SU-DHL-6 (cell line): Measurements from ENCODE around the gene SLC9C1.
A peak's percentile ranks its signal among the peaks of the same experiment; 100 is the strongest.

Experiments
- H2AFZ ChIP-seq: fragments of 200-600 bp; sonication (generic); 2 replicates; pipeline ENCODE4 v1.6.1; 2014; ENCODE audit warnings: low read depth, mild to moderate bottlenecking, moderate library complexity, mixed read lengths, antibody characterized with exemption, low read length; ENCODE audit not compliant: severe bottlenecking
- H3F3A ChIP-seq: fragments of 200-600 bp; shearing (Covaris generic); 2 replicates; pipeline ENCODE4 v1.6.0; 2016; ENCODE audit warnings: antibody characterized with exemption, mild to moderate bottlenecking; ENCODE audit not compliant: insufficient read depth
- H3K27ac ChIP-seq: fragments of 200-600 bp; sonication (generic); 2 replicates; pipeline ENCODE4 v1.5.1; 2016; ENCODE audit warnings: low read depth, mild to moderate bottlenecking, low read length, moderate library complexity, mixed read lengths
- H3K27me3 ChIP-seq: fragments of 200-600 bp; sonication (generic), shearing (Covaris generic); 2 replicates; pipeline ENCODE4 v1.6.0; 2014; ENCODE audit warnings: mild to moderate bottlenecking, low read length
- H3K36me3 ChIP-seq: fragments of 200-600 bp; sonication (generic); 2 replicates; pipeline ENCODE4 v1.6.1; 2014; ENCODE audit warnings: mild to moderate bottlenecking, low read length, mixed read lengths
- H3K4me2 ChIP-seq: fragments of 300-600, 200-600 bp; shearing (Covaris generic), sonication (generic); 2 replicates; pipeline ENCODE4 v1.6.0; 2014; ENCODE audit warnings: low read length, low read depth, mild to moderate bottlenecking; ENCODE audit not compliant: poor library complexity, severe bottlenecking
- H3K4me3 ChIP-seq: fragments of 200-600 bp; sonication (generic); 2 replicates; pipeline ENCODE4 v1.5.1; 2014; ENCODE audit warnings: antibody characterized with exemption, low read length, mild to moderate bottlenecking, mixed read lengths; ENCODE audit not compliant: insufficient read depth, poor library complexity, severe bottlenecking
- H3K79me2 ChIP-seq: fragments of 200-600 bp; sonication (generic); 2 replicates; pipeline ENCODE4 v1.6.1; 2014; ENCODE audit warnings: mild to moderate bottlenecking, low read length, moderate library complexity; ENCODE audit not compliant: insufficient read depth
- H3K9ac ChIP-seq: fragments of 200-600 bp; sonication (generic); 2 replicates; pipeline ENCODE4 v1.7.0; 2014; ENCODE audit warnings: mild to moderate bottlenecking, low read length
- H3K9me2 ChIP-seq: fragments of 200-600 bp; sonication (generic); replicated peaks from 2 replicates; pipeline ENCODE4 v1.6.1; 2014; ENCODE audit warnings: low read length; ENCODE audit not compliant: insufficient read depth
- H3K9me3 ChIP-seq: fragments of 200-600 bp; sonication (generic); 2 replicates; pipeline ENCODE4 v1.6.1; 2014; ENCODE audit warnings: low read length, mixed read lengths; ENCODE audit not compliant: insufficient read depth
- H4K20me1 ChIP-seq: fragments of 200-600 bp; sonication (generic); 2 replicates; pipeline ENCODE4 v1.6.1; 2014; ENCODE audit warnings: low read depth, mild to moderate bottlenecking, antibody characterized with exemption, low read length, moderate library complexity, mixed read lengths
- EZH2phosphoT487 ChIP-seq: fragments of 200-600 bp; sonication (generic), shearing (Covaris generic); conservative IDR thresholded peaks from 2 replicates; pipeline ENCODE4 v1.6.1; 2018; ENCODE audit warnings: mild to moderate bottlenecking, antibody characterized with exemption, low read length, moderate library complexity, mixed read lengths
- TF ChIP-seq, protein P1 (sequence below): fragments of 200-600 bp; sonication (generic); IDR thresholded peaks from one replicate; pipeline ENCODE4 v1.5.1; 2017; ENCODE audit warnings: antibody characterized with exemption, mild to moderate bottlenecking, low read length, moderate library complexity; ENCODE audit not compliant: insufficient read depth, poor library complexity, severe bottlenecking

Gene SLC9C1

DNA sequence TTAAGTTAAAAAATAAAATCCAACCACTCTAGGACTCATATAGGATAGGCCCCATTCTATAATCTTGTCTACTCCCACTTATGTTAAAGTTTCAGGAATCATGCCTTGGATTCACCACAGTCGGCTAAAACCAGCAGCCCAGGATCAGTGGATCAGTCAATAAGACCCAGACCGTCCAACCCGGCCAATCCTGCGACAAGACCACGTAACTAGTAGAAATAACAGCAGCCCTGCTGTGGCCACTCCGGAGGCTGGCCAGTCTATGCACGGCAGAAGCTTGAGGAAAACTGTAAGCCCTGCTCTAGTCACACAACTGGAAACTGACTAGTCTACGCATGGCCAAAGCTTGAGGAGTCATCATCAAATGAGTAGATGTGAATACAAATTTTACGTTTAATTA, 12.8 kb upstream of the SLC9C1 start:
- Histone ChIP-seq H3K36me3 (no peaks in the 10 kb centered on the region), H3K9me3 (no peaks in the 10 kb centered on the region), H3K4me2 (no peak overlapping the region), H2AFZ (no peak overlapping the region), H3K27me3 (no peaks in the 10 kb centered on the region), H3K27ac (no peak overlapping the region), H4K20me1 (no peaks in the 10 kb centered on the region), H3K9me2 (no peaks in the 10 kb centered on the region), H3K4me3 (no peak overlapping the region), H3K9ac (no peak overlapping the region), H3K79me2 (no peaks in the 10 kb centered on the region), H3F3A (no peaks in the 10 kb centered on the region)
- TF ChIP-seq EZH2phosphoT487 = no peak
- TF ChIP-seq, protein P1, sequence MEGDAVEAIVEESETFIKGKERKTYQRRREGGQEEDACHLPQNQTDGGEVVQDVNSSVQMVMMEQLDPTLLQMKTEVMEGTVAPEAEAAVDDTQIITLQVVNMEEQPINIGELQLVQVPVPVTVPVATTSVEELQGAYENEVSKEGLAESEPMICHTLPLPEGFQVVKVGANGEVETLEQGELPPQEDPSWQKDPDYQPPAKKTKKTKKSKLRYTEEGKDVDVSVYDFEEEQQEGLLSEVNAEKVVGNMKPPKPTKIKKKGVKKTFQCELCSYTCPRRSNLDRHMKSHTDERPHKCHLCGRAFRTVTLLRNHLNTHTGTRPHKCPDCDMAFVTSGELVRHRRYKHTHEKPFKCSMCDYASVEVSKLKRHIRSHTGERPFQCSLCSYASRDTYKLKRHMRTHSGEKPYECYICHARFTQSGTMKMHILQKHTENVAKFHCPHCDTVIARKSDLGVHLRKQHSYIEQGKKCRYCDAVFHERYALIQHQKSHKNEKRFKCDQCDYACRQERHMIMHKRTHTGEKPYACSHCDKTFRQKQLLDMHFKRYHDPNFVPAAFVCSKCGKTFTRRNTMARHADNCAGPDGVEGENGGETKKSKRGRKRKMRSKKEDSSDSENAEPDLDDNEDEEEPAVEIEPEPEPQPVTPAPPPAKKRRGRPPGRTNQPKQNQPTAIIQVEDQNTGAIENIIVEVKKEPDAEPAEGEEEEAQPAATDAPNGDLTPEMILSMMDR = no peak

DNA sequence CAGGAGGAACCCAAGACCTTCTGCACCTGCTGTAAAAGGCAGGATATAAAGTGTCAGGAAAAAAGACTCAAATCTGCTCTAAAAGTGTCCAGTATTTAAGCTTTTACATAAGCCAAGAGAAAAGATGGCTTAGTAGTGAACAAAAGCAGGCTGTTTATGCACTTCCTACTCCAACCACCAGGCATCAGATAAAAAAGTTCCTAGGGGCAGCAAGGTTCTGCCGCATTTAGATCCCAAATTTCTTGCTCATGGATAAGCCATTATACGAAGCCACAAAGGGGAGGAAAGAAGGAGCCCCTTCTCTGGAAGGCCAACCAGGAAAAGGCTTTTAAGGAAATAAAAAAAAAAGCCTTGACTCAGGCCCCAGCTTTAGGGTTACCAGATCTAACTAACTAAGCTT, 10.6 kb upstream of the SLC9C1 start:
- peaks cover 5% of the 10 kb centered on the region; the same call in 1 of the 2 replicates for H3F3A ChIP-seq
- no peak overlapping the region for H3K27ac ChIP-seq
- H3K4me3 ChIP-seq = no peak overlapping the region
- no peaks in the 10 kb centered on the region for H3K9me3 ChIP-seq
- no peaks in the 10 kb centered on the region for H3K79me2 ChIP-seq
- H3K9ac ChIP-seq = no peak overlapping the region
- H3K4me2 ChIP-seq = no peak overlapping the region
- no peaks in the 10 kb centered on the region for H4K20me1 ChIP-seq
- no peaks in the 10 kb centered on the region for H3K36me3 ChIP-seq
- TF ChIP-seq, protein P1 = no peak
- TF ChIP-seq EZH2phosphoT487 = no peak
- peak overlapping the region; percentile 86 for H2AFZ ChIP-seq
- H3K9me2 ChIP-seq = no peaks in the 10 kb centered on the region
- no peaks in the 10 kb centered on the region for H3K27me3 ChIP-seq

DNA sequence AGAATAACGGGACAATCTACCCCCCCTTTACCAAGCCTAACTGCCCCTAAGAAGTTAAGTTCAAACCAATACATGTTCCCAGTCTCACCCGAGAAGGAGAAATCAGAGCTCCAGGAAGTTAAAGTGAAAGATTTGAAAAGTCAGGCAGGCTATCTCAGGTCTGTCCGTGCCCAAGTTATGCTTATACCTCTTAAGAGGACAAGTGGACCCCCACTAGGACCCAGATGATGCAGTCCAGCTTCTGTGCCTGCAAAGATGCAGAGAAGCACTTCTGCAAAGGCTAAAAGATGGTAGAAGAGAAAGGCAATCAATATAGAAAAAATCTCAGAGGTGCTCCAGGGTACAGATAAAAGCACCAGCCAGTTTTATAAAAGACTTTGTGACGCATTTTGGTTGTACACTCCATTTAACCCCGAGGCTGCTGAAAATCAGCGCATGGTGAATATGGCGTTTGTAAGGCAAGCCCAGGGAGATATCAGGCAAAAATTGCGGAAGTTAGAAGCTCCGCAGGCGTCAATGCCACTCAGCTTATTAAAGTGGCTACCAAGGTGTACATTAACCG, 9.8 kb upstream of the SLC9C1 start:
- H3K27me3 ChIP-seq = no peaks in the 10 kb centered on the region
- H3K9ac ChIP-seq = peak overlapping the region; percentile 30
- H3F3A ChIP-seq = peaks cover 9% of the 10 kb centered on the region; the same call in 1 of the 2 replicates
- H3K4me3 ChIP-seq = no peak overlapping the region
- H3K4me2 ChIP-seq = peak overlapping the region; percentile 52
- H4K20me1 ChIP-seq = no peaks in the 10 kb centered on the region
- H3K9me2 ChIP-seq = no peaks in the 10 kb centered on the region
- H3K27ac ChIP-seq = no peak overlapping the region
- no peaks in the 10 kb centered on the region for H3K36me3 ChIP-seq
- H2AFZ ChIP-seq = peak overlapping the region; percentile 86
- H3K9me3 ChIP-seq = no peaks in the 10 kb centered on the region
- TF ChIP-seq EZH2phosphoT487 = no peak
- TF ChIP-seq, protein P1 = no peak
- H3K79me2 ChIP-seq = no peaks in the 10 kb centered on the region
